ENCODE measurements around the gene ATP9A.

Gene ATP9A

GRCh38 chr20:51766994-51767866, 960 bp downstream of the ATP9A start (continued):
- TF ChIP-seq ZBTB11 (tag by site-specific recombination; conservative IDR thresholded peaks at IDR 0.05; ENCODE audit: low read depth) (0 out of 2 replicates have a peak, but pooled peaks have one; percentile 19), GLIS2 (tag by site-specific recombination; IDR thresholded peaks at IDR 0.05) (peak; percentile 95), ZNF580 (tag by site-specific recombination; IDR thresholded peaks at IDR 0.05) (0 out of 2 replicates have a peak, but pooled peaks have one; percentile 9), ZNF488 (tag by site-specific recombination; IDR thresholded peaks at IDR 0.05) (no peak), ZBTB20 (tag by site-specific recombination; IDR thresholded peaks at IDR 0.05) (0 out of 2 replicates have a peak, but pooled peaks have one; percentile 44), ZBTB26 (tag by site-specific recombination; optimal IDR thresholded peaks at IDR 0.05) (peak; percentile 43), PRDM10 (tag by site-specific recombination; IDR thresholded peaks at IDR 0.05) (peak; percentile 87), ZBTB6 (tag by site-specific recombination; IDR thresholded peaks at IDR 0.05) (no peak), ZNF157 (tag by site-specific recombination; IDR thresholded peaks at IDR 0.05) (no peak), ZNF624 (tag by site-specific recombination; IDR thresholded peaks at IDR 0.05) (no peak), KLF7 (tag by site-specific recombination; IDR thresholded peaks at IDR 0.05; ENCODE audit: borderline replicate concordance) (0 out of 2 replicates have a peak, but pooled peaks have one; percentile 10), ZNF398 (tag by site-specific recombination; IDR thresholded peaks at IDR 0.05) (peak; percentile 83), YY1 (tag by site-specific recombination; IDR thresholded peaks at IDR 0.05) (peak; percentile 49), GLIS1 (tag by site-specific recombination; IDR thresholded peaks at IDR 0.05) (peak; percentile 54; the same call in 1 of the 2 replicates), ZNF596 (tag by site-specific recombination; IDR thresholded peaks at IDR 0.05) (no peak), KLF16 (tag by site-specific recombination; IDR thresholded peaks at IDR 0.05) (peak; percentile 64), IKZF3 (tag by site-specific recombination; IDR thresholded peaks at IDR 0.05) (peak; percentile 41), SP2 (tag by site-specific recombination; IDR thresholded peaks at IDR 0.05) (peak; percentile 54), ZNF426 (tag by site-specific recombination; IDR thresholded peaks at IDR 0.05) (no peak), ZNF549 (tag by site-specific recombination; IDR thresholded peaks at IDR 0.05) (no peak), ZNF214 (tag by site-specific recombination; IDR thresholded peaks at IDR 0.05; ENCODE audit: borderline replicate concordance) (no peak), ZNF23 (tag by site-specific recombination; IDR thresholded peaks at IDR 0.05; ENCODE audit: borderline replicate concordance) (no peak), ZNF558 (tag by site-specific recombination; IDR thresholded peaks at IDR 0.05) (no peak), MZF1 (tag by site-specific recombination; IDR thresholded peaks at IDR 0.05; ENCODE audit: borderline replicate concordance) (no peak), ZNF10 (tag by site-specific recombination; IDR thresholded peaks at IDR 0.05) (peak; percentile 82), ZSCAN30 (tag by site-specific recombination; IDR thresholded peaks at IDR 0.05) (0 out of 2 replicates have a peak, but pooled peaks have one; percentile 14)

Measured in HEK293 (cell line).